Stimulated activated memory B cell treated with anti-CD40 and anti-IgM and Interleukin-4, amounts not matched to agents 10 μg/mL and 1 μg/mL and 100 μg/mL, for 72 hours (primary cell): Measurements from ENCODE around the gene TAF15.

Experiments used
- ATAC-seq: fragments of 150-1000 bp; cut with Tn5 transposase; 2 replicates; pipeline ENCODE4 v1.10.0; 2021
- H3K27ac Mint-ChIP-seq: one replicate; pipeline ENCODE4 v1.8.0; 2022; ENCODE audit warnings: mild to moderate bottlenecking, mixed read lengths
- H3K27me3 Mint-ChIP-seq: one replicate; pipeline ENCODE4 v1.8.0; 2022; ENCODE audit warnings: mixed read lengths
- H3K36me3 Mint-ChIP-seq: one replicate; pipeline ENCODE4 v1.8.0; 2022; ENCODE audit warnings: mixed read lengths
- H3K4me1 Mint-ChIP-seq: one replicate; pipeline ENCODE4 v1.8.0; 2022; ENCODE audit warnings: mixed read lengths
- H3K4me3 Mint-ChIP-seq: one replicate; pipeline ENCODE4 v1.8.0; 2022; ENCODE audit warnings: mild to moderate bottlenecking, moderate library complexity, mixed read lengths
- H3K9me3 Mint-ChIP-seq: one replicate; pipeline ENCODE4 v1.8.0; 2022; ENCODE audit warnings: mixed read lengths

Gene TAF15

GRCh38 chr17:35774499-35774898 lies 34.8 kb upstream of the TAF15 start:
- Mint-ChIP-seq H3K27ac (no peak overlapping the region), H3K9me3 (no peaks in the 10 kb centered on the region), H3K27me3 (peaks cover 59% of the 10 kb centered on the region)

GRCh38 chr17:35775039-35775438 lies 34.2 kb upstream of the TAF15 start:
- Mint-ChIP-seq H3K27ac (no peak overlapping the region), H3K27me3 (peaks cover 56% of the 10 kb centered on the region), H3K4me1 (no peaks in the 10 kb centered on the region), H3K9me3 (no peaks in the 10 kb centered on the region), H3K4me3 (no peak overlapping the region), H3K36me3 (no peaks in the 10 kb centered on the region)
- ATAC-seq: no peak

More at GRCh38 chr17:35774499-35774898, 34.8 kb upstream of the TAF15 start:
- Mint-ChIP-seq H3K36me3 (no peaks in the 10 kb centered on the region), H3K4me3 (no peak overlapping the region), H3K4me1 (no peaks in the 10 kb centered on the region)
- ATAC-seq: no peak

- Mint-ChIP-seq H3K9me3 (no peaks in the 10 kb centered on the region), H3K36me3 (no peaks in the 10 kb centered on the region), H3K27me3 (peaks cover 57% of the 10 kb centered on the region), H3K4me1 (no peaks in the 10 kb centered on the region), H3K4me3 (no peak overlapping the region), H3K27ac (no peak overlapping the region)
- ATAC-seq: no peak
Measured at GRCh38 chr17:35775583-35775982, 33.7 kb upstream of the TAF15 start.

- ATAC-seq: no peak
- Mint-ChIP-seq H3K36me3 (no peaks in the 10 kb centered on the region), H3K27me3 (peaks cover 55% of the 10 kb centered on the region), H3K27ac (no peak overlapping the region), H3K4me1 (no peaks in the 10 kb centered on the region), H3K4me3 (no peak overlapping the region), H3K9me3 (no peaks in the 10 kb centered on the region)
Measured at GRCh38 chr17:35778641-35779196, 30.6 kb upstream of the TAF15 start.

- Mint-ChIP-seq H3K36me3 (no peaks in the 10 kb centered on the region), H3K27me3 (peaks cover 33% of the 10 kb centered on the region), H3K9me3 (no peaks in the 10 kb centered on the region), H3K27ac (no peak overlapping the region), H3K4me3 (no peak overlapping the region), H3K4me1 (no peaks in the 10 kb centered on the region)
- ATAC-seq: no peak
Measured at GRCh38 chr17:35780950-35781349, 28.3 kb upstream of the TAF15 start.

GRCh38 chr17:35784895-35785294 lies 24.4 kb upstream of the TAF15 start:
- Mint-ChIP-seq H3K27me3 (peaks cover 39% of the 10 kb centered on the region), H3K4me3 (no peak overlapping the region), H3K4me1 (no peaks in the 10 kb centered on the region), H3K9me3 (no peaks in the 10 kb centered on the region), H3K27ac (no peak overlapping the region), H3K36me3 (no peaks in the 10 kb centered on the region)
- no peak for ATAC-seq

- Mint-ChIP-seq H3K9me3 (no peaks in the 10 kb centered on the region), H3K4me1 (no peaks in the 10 kb centered on the region), H3K4me3 (no peak overlapping the region), H3K27ac (no peak overlapping the region), H3K27me3 (peaks cover 38% of the 10 kb centered on the region), H3K36me3 (no peaks in the 10 kb centered on the region)
- ATAC-seq: no peak
Measured at GRCh38 chr17:35786941-35787432, 22.3 kb upstream of the TAF15 start.

- Mint-ChIP-seq H3K4me3 (no peak overlapping the region), H3K36me3 (no peaks in the 10 kb centered on the region), H3K4me1 (no peaks in the 10 kb centered on the region), H3K9me3 (no peaks in the 10 kb centered on the region), H3K27ac (no peak overlapping the region), H3K27me3 (peaks cover 50% of the 10 kb centered on the region)
- ATAC-seq: no peak
Measured at GRCh38 chr17:35788477-35789368, 20.6 kb upstream of the TAF15 start.

GRCh38 chr17:35790841-35791240 lies 18.4 kb upstream of the TAF15 start:
- H3K36me3 Mint-ChIP-seq: no peaks in the 10 kb centered on the region
- peaks cover 68% of the 10 kb centered on the region for H3K27me3 Mint-ChIP-seq
- peaks cover 12% of the 10 kb centered on the region for H3K4me1 Mint-ChIP-seq
- H3K27ac Mint-ChIP-seq: no peak overlapping the region
- no peaks in the 10 kb centered on the region for H3K9me3 Mint-ChIP-seq
- ATAC-seq: no peak
- H3K4me3 Mint-ChIP-seq: no peak overlapping the region

- Mint-ChIP-seq H3K4me3 (no peak overlapping the region), H3K9me3 (no peaks in the 10 kb centered on the region), H3K27me3 (peaks cover 71% of the 10 kb centered on the region), H3K27ac (no peak overlapping the region), H3K36me3 (no peaks in the 10 kb centered on the region), H3K4me1 (peaks cover 14% of the 10 kb centered on the region)
- no peak for ATAC-seq
Measured at GRCh38 chr17:35791681-35792350, 17.5 kb upstream of the TAF15 start.

GRCh38 chr17:35793257-35793656 lies 16.0 kb upstream of the TAF15 start:
- no peaks in the 10 kb centered on the region for H3K36me3 Mint-ChIP-seq
- no peak overlapping the region for H3K27ac Mint-ChIP-seq
- no peak overlapping the region for H3K4me3 Mint-ChIP-seq
- peaks cover 57% of the 10 kb centered on the region for H3K27me3 Mint-ChIP-seq
- no peaks in the 10 kb centered on the region for H3K9me3 Mint-ChIP-seq
- H3K4me1 Mint-ChIP-seq: peaks cover 14% of the 10 kb centered on the region
- no peak for ATAC-seq

GRCh38 chr17:35795007-35795870 lies 14.0 kb upstream of the TAF15 start, which contains the start of gene MMP28:
TSS of gene MMP28 (minus strand) at chr17:35795641. CDS start at chr17:35795377, 264 bp downstream.
- H3K4me1 Mint-ChIP-seq: peaks cover 14% of the 10 kb centered on the region
- no peaks in the 10 kb centered on the region for H3K36me3 Mint-ChIP-seq
- peaks cover 52% of the 10 kb centered on the region for H3K27me3 Mint-ChIP-seq
- ATAC-seq: peak; percentile 79
- no peak within 1 kb of the TSS for H3K27ac Mint-ChIP-seq
- no peaks in the 10 kb centered on the region for H3K9me3 Mint-ChIP-seq
- H3K4me3 Mint-ChIP-seq: peak within 1 kb of the TSS; percentile 84

- Mint-ChIP-seq H3K27me3 (peaks cover 50% of the 10 kb centered on the region), H3K4me1 (peaks cover 15% of the 10 kb centered on the region), H3K36me3 (no peaks in the 10 kb centered on the region), H3K9me3 (no peaks in the 10 kb centered on the region), H3K4me3 (peak overlapping the region; percentile 84), H3K27ac (no peak overlapping the region)
- no peak for ATAC-seq
Measured at GRCh38 chr17:35795871-35796265, 13.4 kb upstream of the TAF15 start.

- peaks cover 39% of the 10 kb centered on the region for H3K27me3 Mint-ChIP-seq
- H3K4me3 Mint-ChIP-seq: no peak overlapping the region
- peaks cover 24% of the 10 kb centered on the region for H3K4me1 Mint-ChIP-seq
- ATAC-seq: no peak
- no peaks in the 10 kb centered on the region for H3K9me3 Mint-ChIP-seq
- H3K27ac Mint-ChIP-seq: no peak overlapping the region
- no peaks in the 10 kb centered on the region for H3K36me3 Mint-ChIP-seq
Measured at GRCh38 chr17:35796942-35797341, 12.3 kb upstream of the TAF15 start.

GRCh38 chr17:35797370-35797769 lies 11.9 kb upstream of the TAF15 start:
- no peaks in the 10 kb centered on the region for H3K36me3 Mint-ChIP-seq
- no peak for ATAC-seq
- no peak overlapping the region for H3K4me3 Mint-ChIP-seq
- H3K9me3 Mint-ChIP-seq: no peaks in the 10 kb centered on the region
- peaks cover 24% of the 10 kb centered on the region for H3K4me1 Mint-ChIP-seq
- peaks cover 34% of the 10 kb centered on the region for H3K27me3 Mint-ChIP-seq
- H3K27ac Mint-ChIP-seq: no peak overlapping the region
